WI38 (cell line): Measurements from ENCODE around the gene BEST3.

Source experiments
- H3K4me3 ChIP-seq: 2 replicates; pipeline ENCODE4 v1.5.1; 2011; ENCODE audit warnings: low read depth, mild to moderate bottlenecking, control low read depth, low read length
- CTCF ChIP-seq: IDR thresholded peaks from 2 replicates; pipeline ENCODE4 v1.5.1; 2012; ENCODE audit warnings: low read depth, mild to moderate bottlenecking, control low read depth, low read length

Gene BEST3

DNA sequence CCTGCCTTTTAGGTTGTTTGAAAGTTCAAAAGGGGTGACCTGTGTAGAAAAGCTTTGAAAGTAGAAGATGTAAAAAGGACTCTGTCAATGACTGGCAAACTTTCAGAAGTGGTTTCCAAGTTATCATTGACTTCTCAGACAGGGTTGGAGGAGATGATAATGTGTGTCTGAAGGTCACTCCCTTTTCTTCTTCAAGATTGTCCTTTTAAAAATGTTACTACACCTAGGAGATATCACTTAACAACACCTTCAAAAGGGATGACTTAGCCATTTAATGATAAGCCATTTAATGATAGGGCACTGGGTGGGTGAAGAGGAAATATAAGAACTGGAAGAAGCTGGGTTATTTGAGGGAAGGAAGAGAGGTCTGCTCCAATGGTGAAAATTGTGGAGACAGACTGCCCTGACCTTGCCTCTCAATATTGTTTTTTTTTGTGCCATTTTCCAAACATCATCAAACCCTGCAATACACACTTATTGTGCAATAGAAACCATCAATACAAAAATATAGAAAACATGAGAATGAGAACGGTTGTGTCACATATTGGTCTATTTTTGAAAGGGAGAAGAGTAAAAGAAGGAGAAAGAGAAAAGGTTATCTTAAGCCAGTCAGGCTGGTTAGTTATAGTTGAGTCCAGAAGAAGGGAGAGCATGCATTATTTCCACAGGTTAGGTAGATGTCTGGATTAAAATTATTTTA lies 38.8 kb downstream of the BEST3 start:
- no peak overlapping the region for H3K4me3 ChIP-seq
- TF ChIP-seq CTCF = no peak

- H3K4me3 ChIP-seq = no peak overlapping the region
- TF ChIP-seq CTCF = no peak
Observed at GRCh38 chr12:69658203-69658602, 40.9 kb downstream of the BEST3 start.

- TF ChIP-seq CTCF = no peak
- H3K4me3 ChIP-seq = no peak overlapping the region
Observed at GRCh38 chr12:69657376-69658137, 41.5 kb downstream of the BEST3 start.

DNA sequence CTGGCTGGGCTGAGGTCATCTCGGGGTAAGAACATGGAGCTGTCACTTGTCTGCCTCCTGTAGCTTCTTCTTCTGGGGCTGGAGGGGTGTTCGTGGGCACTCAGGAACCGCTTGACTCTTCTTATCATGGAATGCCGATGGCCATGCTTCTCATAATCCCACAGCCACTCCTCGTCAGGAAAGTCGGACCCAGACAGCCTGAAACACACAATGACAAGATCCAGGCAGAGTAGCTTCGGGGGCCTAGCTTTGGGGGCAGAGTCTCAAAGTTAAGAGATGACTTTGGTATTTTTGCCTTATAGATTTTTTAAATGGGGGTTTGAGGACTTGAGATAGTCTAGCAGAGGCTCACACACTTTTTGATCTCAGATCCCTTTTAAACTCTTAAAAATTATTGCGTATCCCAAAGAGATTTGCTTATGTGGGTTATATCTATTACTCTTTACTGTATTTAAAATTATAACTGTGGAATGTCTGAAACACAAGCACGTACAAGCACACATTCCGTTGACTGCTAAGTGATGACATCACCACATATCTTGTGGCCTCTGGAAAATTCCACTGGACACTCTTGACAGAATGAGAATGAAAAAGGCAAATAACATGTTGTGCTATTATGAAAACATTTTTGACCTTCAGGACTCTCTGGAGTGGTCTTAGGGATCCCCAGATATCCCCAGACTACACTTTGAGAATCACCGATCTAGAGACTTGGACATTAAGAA lies 43.3 kb downstream of the BEST3 start:
- H3K4me3 ChIP-seq = no peak overlapping the region
- TF ChIP-seq CTCF = no peak

DNA sequence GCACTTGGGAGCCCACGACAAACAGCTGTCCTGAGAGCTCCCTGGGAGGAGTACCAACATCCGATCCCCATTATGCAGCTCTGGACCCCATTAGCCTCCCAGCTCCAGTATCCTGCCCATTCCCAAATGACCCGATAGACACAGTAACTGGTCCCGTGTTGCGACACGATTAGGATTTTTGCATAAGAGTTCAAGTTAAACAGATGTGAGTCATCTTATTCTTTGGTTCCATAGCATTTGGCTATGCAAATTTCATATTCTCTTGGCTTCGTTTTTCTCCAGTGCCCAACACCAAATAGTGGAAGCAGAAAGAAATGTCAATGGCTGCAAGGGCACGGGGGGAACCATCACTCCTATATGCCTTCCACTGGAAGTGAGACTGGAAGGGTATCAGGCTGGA lies 45.4 kb downstream of the BEST3 start:
- no peak overlapping the region for H3K4me3 ChIP-seq
- no peak for TF ChIP-seq CTCF

DNA sequence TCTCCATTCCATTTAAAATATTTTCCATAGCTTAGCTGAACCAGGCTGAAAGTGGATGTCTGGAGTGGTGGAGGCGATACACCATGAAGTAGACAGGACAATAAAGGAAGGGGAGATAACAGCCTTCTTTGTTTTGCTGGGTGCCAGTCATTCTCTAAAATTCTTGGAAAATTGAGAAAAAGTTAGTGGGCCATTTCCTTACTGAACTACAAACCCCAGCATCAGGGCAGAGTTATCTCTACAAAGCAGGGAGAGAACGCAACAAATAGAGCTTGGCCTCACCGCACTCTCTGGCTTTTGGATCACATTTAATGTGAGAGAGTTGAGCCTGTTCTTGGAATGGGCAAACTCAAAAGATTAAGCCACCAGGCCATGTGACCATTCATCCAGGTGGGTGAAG lies 47.2 kb downstream of the BEST3 start:
- TF ChIP-seq CTCF = no peak
- no peak overlapping the region for H3K4me3 ChIP-seq

DNA sequence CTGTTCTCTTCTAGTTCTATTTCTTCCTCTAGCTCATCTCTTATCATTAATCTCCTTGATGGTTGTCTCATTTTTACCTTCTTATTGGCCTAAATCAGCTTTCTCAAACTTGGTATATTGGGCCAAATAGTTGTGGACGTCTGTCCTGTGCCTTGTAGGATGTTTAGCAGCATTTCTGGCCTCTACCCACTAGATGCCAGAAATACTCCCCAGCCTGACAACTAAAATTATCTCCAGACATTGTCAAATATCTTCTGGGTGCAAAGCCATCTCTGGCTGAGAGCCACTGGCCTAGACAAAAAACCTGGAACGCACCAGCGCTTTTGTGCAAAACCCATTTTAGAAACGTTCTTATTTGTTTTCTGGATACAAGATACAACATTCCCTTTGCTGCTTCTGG lies 49.6 kb downstream of the BEST3 start:
- H3K4me3 ChIP-seq = no peak overlapping the region
- no peak for TF ChIP-seq CTCF
